ENCODE results near the gene MTRF1.

The MTRF1 gene

GRCh38 chr13:41263261-41263971 is at the start of gene MTRF1:
Gene MTRF1 (minus strand): TSS chr13:41263576. CDS start chr13:41260907, 2,669 bp downstream.
- Histone ChIP-seq H3K36me3 (ENCODE audit: insufficient read depth, low read length) (peaks cover 18% of the 10 kb centered on the region), H3K9me3 (ENCODE audit: insufficient read depth, low read length, severe bottlenecking) (peaks cover 26% of the 10 kb centered on the region), H4K20me1 (ENCODE audit: insufficient read depth, low read length) (no peaks in the 10 kb centered on the region), H2AFZ (ENCODE audit: low read depth, low read length) (peak within 1 kb of the TSS; percentile 90), H3K4me2 (ENCODE audit: insufficient read depth, low read length) (peak within 1 kb of the TSS; percentile 71), H3K4me3 (ENCODE audit: low read depth in 1 of 2, low read length in 2 of 2) (peak within 1 kb of the TSS; percentile 58 to 79), H3K27me3 (ENCODE audit: insufficient read depth, low read length, poor library complexity) (no peaks in the 10 kb centered on the region), H3K9ac (ENCODE audit: low read depth, low read length) (peak within 1 kb of the TSS; percentile 57), H3K4me1 (ENCODE audit: insufficient read depth, low read length) (peaks cover 24% of the 10 kb centered on the region), H3K79me2 (ENCODE audit: insufficient read depth, low read length) (peaks cover 9% of the 10 kb centered on the region), H3K27ac (ENCODE audit: low read length) (peak within 1 kb of the TSS; percentile 94)
- ATAC-seq (ENCODE audit: insufficient read depth, low read depth) (peak; percentile 95), DNase-seq (peak; percentile 86)
- no peak for TF ChIP-seq EZH2 (IDR thresholded peaks at IDR 0.05; ENCODE audit: borderline replicate concordance, low read depth, low read length, severe bottlenecking)
- TF ChIP-seq CTCF (IDR thresholded peaks at IDR 0.05; ENCODE audit: borderline replicate concordance, extremely low read depth, low read length, poor library complexity, severe bottlenecking): no peak

GRCh38 chr13:41313117-41313516 is 49.7 kb upstream of the MTRF1 start:
- ATAC-seq (ENCODE audit: insufficient read depth, low read depth) (no peak), DNase-seq (no peak)
- peaks cover 70% of the 10 kb centered on the region for H3K79me2 ChIP-seq (ENCODE audit: insufficient read depth, low read length)
- H3K4me1 ChIP-seq (ENCODE audit: insufficient read depth, low read length): peaks cover 49% of the 10 kb centered on the region
- peaks cover 51% of the 10 kb centered on the region for H4K20me1 ChIP-seq (ENCODE audit: insufficient read depth, low read length)
- peak overlapping the region; percentile 97 for H3K4me2 ChIP-seq (ENCODE audit: insufficient read depth, low read length)
- H3K9me3 ChIP-seq (ENCODE audit: insufficient read depth, low read length, severe bottlenecking): no peaks in the 10 kb centered on the region
- peak overlapping the region; percentile 12; the same call in 1 of the 2 replicates for H3K9ac ChIP-seq (ENCODE audit: low read depth, low read length)
- no peaks in the 10 kb centered on the region for H3K27me3 ChIP-seq (ENCODE audit: insufficient read depth, low read length, poor library complexity)
- H3K27ac ChIP-seq (ENCODE audit: low read length): no peak overlapping the region
- H3K36me3 ChIP-seq (ENCODE audit: insufficient read depth, low read length): peaks cover 14% of the 10 kb centered on the region
- H2AFZ ChIP-seq (ENCODE audit: low read depth, low read length): no peak overlapping the region
- TF ChIP-seq EZH2 (IDR thresholded peaks at IDR 0.05; ENCODE audit: borderline replicate concordance, low read depth, low read length, severe bottlenecking) (no peak), CTCF (IDR thresholded peaks at IDR 0.05; ENCODE audit: borderline replicate concordance, extremely low read depth, low read length, poor library complexity, severe bottlenecking) (no peak)
- H3K4me3 ChIP-seq (ENCODE audit: low read depth in 1 of 2, low read length in 2 of 2): peak overlapping the region; percentile 78 to 89; a peak in 2 of 4 replicates

GRCh38 chr13:41312176-41312500 is 48.8 kb upstream of the MTRF1 start:
- TF ChIP-seq CTCF (IDR thresholded peaks at IDR 0.05; ENCODE audit: borderline replicate concordance, extremely low read depth, low read length, poor library complexity, severe bottlenecking) (no peak), EZH2 (IDR thresholded peaks at IDR 0.05; ENCODE audit: borderline replicate concordance, low read depth, low read length, severe bottlenecking) (no peak)
- Histone ChIP-seq H3K27ac (ENCODE audit: low read length) (peak overlapping the region; percentile 74), H3K36me3 (ENCODE audit: insufficient read depth, low read length) (peaks cover 5% of the 10 kb centered on the region), H3K4me1 (ENCODE audit: insufficient read depth, low read length) (peaks cover 49% of the 10 kb centered on the region), H3K9ac (ENCODE audit: low read depth, low read length) (peak overlapping the region; percentile 91), H4K20me1 (ENCODE audit: insufficient read depth, low read length) (peaks cover 43% of the 10 kb centered on the region), H3K4me3 (ENCODE audit: low read depth in 1 of 2, low read length in 2 of 2) (peak overlapping the region; percentile 78 to 89), H2AFZ (ENCODE audit: low read depth, low read length) (peak overlapping the region; percentile 80), H3K9me3 (ENCODE audit: insufficient read depth, low read length, severe bottlenecking) (no peaks in the 10 kb centered on the region), H3K27me3 (ENCODE audit: insufficient read depth, low read length, poor library complexity) (no peaks in the 10 kb centered on the region), H3K4me2 (ENCODE audit: insufficient read depth, low read length) (peak overlapping the region; percentile 97), H3K79me2 (ENCODE audit: insufficient read depth, low read length) (peaks cover 60% of the 10 kb centered on the region)
- ATAC-seq (ENCODE audit: insufficient read depth, low read depth) (no peak), DNase-seq (peak; percentile 20)
